ENCODE data around the gene RFTN2.

Gene RFTN2

GRCh38 chr2:197669077-197669476, 6.3 kb downstream of the RFTN2 start:
- no peak overlapping the region for H3K27ac ChIP-seq
- H3K4me3 ChIP-seq (ENCODE audit: low read depth, low read length): no peak overlapping the region
- H3K9me3 ChIP-seq (ENCODE audit: severe bottlenecking): peaks cover 3% of the 10 kb centered on the region
- H3K27me3 ChIP-seq (ENCODE audit: insufficient read depth, low read depth, severe bottlenecking): no peaks in the 10 kb centered on the region
- no peaks in the 10 kb centered on the region for H3K36me3 ChIP-seq
- no peak for TF ChIP-seq CTCF (IDR thresholded peaks at IDR 0.05; ENCODE audit: low read depth, low read length)
- no peak for DNase-seq

GRCh38 chr2:197668296-197668695, 7.1 kb downstream of the RFTN2 start:
- Histone ChIP-seq H3K36me3 (no peaks in the 10 kb centered on the region), H3K27me3 (ENCODE audit: insufficient read depth, low read depth, severe bottlenecking) (no peaks in the 10 kb centered on the region), H3K4me3 (ENCODE audit: low read depth, low read length) (no peak overlapping the region), H3K9me3 (ENCODE audit: severe bottlenecking) (peaks cover 3% of the 10 kb centered on the region), H3K27ac (no peak overlapping the region)
- DNase-seq: no peak
- no peak for TF ChIP-seq CTCF (IDR thresholded peaks at IDR 0.05; ENCODE audit: low read depth, low read length)

DNA sequence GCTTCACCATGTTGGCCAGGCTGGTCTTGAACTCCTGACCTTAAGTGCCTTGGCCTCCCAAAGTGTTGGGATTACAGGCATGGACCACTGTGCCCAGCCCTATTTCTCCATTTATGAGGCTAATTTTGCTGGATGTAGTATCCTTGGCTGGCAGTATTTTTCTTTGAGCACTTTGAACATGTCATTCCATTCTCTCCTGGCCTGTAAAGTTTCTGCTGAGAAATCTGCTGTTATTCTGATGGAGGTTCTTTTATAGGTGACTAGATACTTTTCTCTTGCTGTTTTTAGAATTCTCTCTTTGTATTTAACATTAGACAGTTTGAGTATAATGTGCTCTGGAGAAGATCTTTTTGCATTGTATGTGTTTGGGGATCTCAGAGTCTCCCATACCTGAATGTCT, 9.1 kb downstream of the RFTN2 start:
- no peak for TF ChIP-seq CTCF (IDR thresholded peaks at IDR 0.05; ENCODE audit: low read depth, low read length)
- H3K4me3 ChIP-seq (ENCODE audit: low read depth, low read length): no peak overlapping the region
- no peaks in the 10 kb centered on the region for H3K27me3 ChIP-seq (ENCODE audit: insufficient read depth, low read depth, severe bottlenecking)
- no peak for DNase-seq
- H3K9me3 ChIP-seq (ENCODE audit: severe bottlenecking): peaks cover 3% of the 10 kb centered on the region
- H3K36me3 ChIP-seq: no peaks in the 10 kb centered on the region
- no peak overlapping the region for H3K27ac ChIP-seq

DNA sequence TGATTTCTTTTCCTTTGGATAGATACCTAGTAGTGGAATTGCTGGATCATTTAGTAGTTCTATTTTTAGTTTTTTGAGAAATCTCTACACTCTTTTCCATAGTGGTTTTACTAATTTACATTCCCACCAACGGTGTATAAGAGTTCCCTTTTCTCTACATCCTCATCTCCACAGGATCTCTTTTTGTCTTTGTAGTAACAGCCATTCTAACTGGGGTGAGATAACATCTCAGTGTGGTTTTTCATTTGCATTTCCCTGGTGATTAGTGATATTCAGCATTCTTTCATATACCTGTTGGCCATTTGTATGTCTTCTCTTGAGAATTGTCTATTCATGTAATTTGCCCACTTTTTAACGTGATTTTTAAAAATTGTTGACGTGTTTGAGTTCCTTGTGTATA, 13.8 kb downstream of the RFTN2 start:
- Histone ChIP-seq H3K9me3 (ENCODE audit: severe bottlenecking) (peaks cover 3% of the 10 kb centered on the region), H3K27me3 (ENCODE audit: insufficient read depth, low read depth, severe bottlenecking) (no peaks in the 10 kb centered on the region), H3K36me3 (no peaks in the 10 kb centered on the region), H3K27ac (no peak overlapping the region), H3K4me3 (ENCODE audit: low read depth, low read length) (no peak overlapping the region)
- DNase-seq: no peak
- TF ChIP-seq CTCF (IDR thresholded peaks at IDR 0.05; ENCODE audit: low read depth, low read length): no peak

DNA sequence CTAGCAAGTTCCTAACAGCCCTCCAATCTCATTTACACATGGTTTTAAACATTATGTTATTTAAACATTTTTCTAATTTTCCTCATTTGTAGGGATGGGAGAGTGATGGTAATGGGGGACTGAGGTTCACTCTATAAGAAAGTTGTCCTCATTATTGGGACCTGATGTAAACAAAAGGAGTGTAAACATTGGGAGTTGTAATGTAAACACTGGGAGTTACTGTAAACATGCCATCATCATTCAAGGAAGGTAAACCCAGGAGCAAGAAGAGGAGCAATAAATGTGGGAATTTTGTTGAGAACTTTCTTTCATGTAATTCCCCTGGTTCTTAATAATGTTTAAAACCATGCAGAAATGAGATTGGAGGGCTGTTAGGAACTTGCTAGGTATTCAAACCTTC, 17.8 kb downstream of the RFTN2 start:
- H3K27ac ChIP-seq: no peak overlapping the region
- H3K36me3 ChIP-seq: no peaks in the 10 kb centered on the region
- no peaks in the 10 kb centered on the region for H3K27me3 ChIP-seq (ENCODE audit: insufficient read depth, low read depth, severe bottlenecking)
- H3K9me3 ChIP-seq (ENCODE audit: severe bottlenecking): no peaks in the 10 kb centered on the region
- DNase-seq: no peak
- H3K4me3 ChIP-seq (ENCODE audit: low read depth, low read length): no peak overlapping the region
- TF ChIP-seq CTCF (IDR thresholded peaks at IDR 0.05; ENCODE audit: low read depth, low read length): no peak

GRCh38 chr2:197647961-197648690, 27.3 kb downstream of the RFTN2 start:
- no peak for TF ChIP-seq CTCF (IDR thresholded peaks at IDR 0.05; ENCODE audit: low read depth, low read length)
- H3K27me3 ChIP-seq (ENCODE audit: insufficient read depth, low read depth, severe bottlenecking): no peaks in the 10 kb centered on the region
- no peak overlapping the region for H3K27ac ChIP-seq
- no peaks in the 10 kb centered on the region for H3K9me3 ChIP-seq (ENCODE audit: severe bottlenecking)
- H3K36me3 ChIP-seq: no peaks in the 10 kb centered on the region
- no peak for DNase-seq
- no peak overlapping the region for H3K4me3 ChIP-seq (ENCODE audit: low read depth, low read length)

Measured in WERI-Rb-1 (cell line).